IMR-90 (cell line): ENCODE measurements around the gene BPIFB1. TPM values are rescaled to one million over a fixed set of nuclear protein-coding genes. Genes with fewer than 3 reads are reported as not detected.

ENCODE experiments used
- ATAC-seq: fragments of 200-7000 bp; cut with Tn5 transposase; 2 replicates; pipeline ENCODE4 v1.9.1; 2020; ENCODE audit warnings: low read depth, mild to moderate bottlenecking, moderate library complexity
- BruUV-seq: library from RNA; stranded (reverse); fragments of 400-500 nt; replicated peaks from 2 replicates; lab custom pipeline; 2021; lab: Mats Ljungman, UMichigan
- CTCF ChIA-PET: fragments of 300-600 bp; formaldehyde crosslinking; extraction: SDS; loops from one replicate; lab custom pipeline; 2021; ENCODE audit warnings: antibody characterized with exemption; lab: Yijun Ruan, JAX
- POLR2A ChIA-PET: fragments of 300-600 bp; sonication (Branson Sonifier 250); formaldehyde crosslinking; loops from one replicate; lab custom pipeline; 2022; ENCODE audit warnings: antibody characterized with exemption; ENCODE audit not compliant: unreplicated experiment; lab: Charles Lee
- DNase-seq: peaks from one replicate; pipeline ENCODE4 v3.0.0; 2013
- H2AFZ ChIP-seq: replicated peaks from 2 replicates; pipeline ENCODE3; 2013; ENCODE audit warnings: low read length, mild to moderate bottlenecking; ENCODE audit not compliant: poor library complexity
- H2AK5ac ChIP-seq: 2 replicates; pipeline ENCODE4 v1.6.1; 2013; ENCODE audit warnings: low read depth, low read length, inconsistent platforms
- H2AK9ac ChIP-seq: replicated peaks from 2 replicates; pipeline ENCODE3; 2013; ENCODE audit warnings: mild to moderate bottlenecking, low read depth, low read length, moderate library complexity; ENCODE audit not compliant: poor library complexity
- H2BK120ac ChIP-seq: 2 replicates; pipeline ENCODE4 v1.6.1; 2013; ENCODE audit warnings: low read depth, low read length, inconsistent platforms
- H2BK15ac ChIP-seq: 3 replicates; pipeline ENCODE4 v1.6.1; 2013; ENCODE audit warnings: low read depth, low read length, inconsistent platforms
- H2BK20ac ChIP-seq: 2 replicates; pipeline ENCODE4 v1.6.1; 2013; ENCODE audit warnings: low read depth, mild to moderate bottlenecking, inconsistent platforms, low read length, moderate library complexity
- H2BK5ac ChIP-seq: 2 replicates; pipeline ENCODE4 v1.6.1; 2013; ENCODE audit warnings: mild to moderate bottlenecking, low read depth, low read length, inconsistent platforms; ENCODE audit not compliant: poor library complexity, severe bottlenecking
- H3K14ac ChIP-seq: replicated peaks from 2 replicates; pipeline ENCODE4 v1.6.1; 2013; ENCODE audit warnings: low read depth, low read length, inconsistent platforms
- H3K18ac ChIP-seq: 2 replicates; pipeline ENCODE4 v1.6.1; 2013; ENCODE audit warnings: low read depth, low read length, control low read depth
- H3K23ac ChIP-seq: 2 replicates; pipeline ENCODE4 v1.6.1; 2013; ENCODE audit warnings: low read depth, low read length, inconsistent platforms
- H3K27ac ChIP-seq: 2 replicates; pipeline ENCODE4 v1.5.1; 2013; ENCODE audit warnings: mild to moderate bottlenecking, control low read depth, low read length; ENCODE audit not compliant: insufficient read depth
- H3K27me3 ChIP-seq: 2 replicates; pipeline ENCODE4 v1.6.1; 2013; ENCODE audit warnings: low read length; ENCODE audit not compliant: control insufficient read depth, insufficient read depth
- H3K36me3 ChIP-seq: 2 replicates; pipeline ENCODE4 v1.6.1; 2013; ENCODE audit warnings: low read length, mixed read lengths; ENCODE audit not compliant: control insufficient read depth, insufficient read depth
- H3K4ac ChIP-seq: 2 replicates; pipeline ENCODE4 v1.6.1; 2013; ENCODE audit warnings: low read depth, low read length, inconsistent platforms
- H3K4me1 ChIP-seq: 2 replicates; pipeline ENCODE4 v1.6.1; 2013; ENCODE audit warnings: low read length, mixed read lengths; ENCODE audit not compliant: control insufficient read depth, insufficient read depth
- H3K4me2 ChIP-seq: 2 replicates; pipeline ENCODE4 v1.6.1; 2013; ENCODE audit warnings: low read depth, mild to moderate bottlenecking, control low read depth, low read length, moderate library complexity
- H3K4me3 ChIP-seq: 2 replicates; pipeline ENCODE4 v1.5.1; 2013; ENCODE audit warnings: low read depth, mild to moderate bottlenecking, control low read depth, low read length, moderate library complexity; ENCODE audit not compliant: insufficient read depth
- H3K56ac ChIP-seq: 2 replicates; pipeline ENCODE4 v1.6.1; 2013; ENCODE audit warnings: low read length, inconsistent platforms; ENCODE audit not compliant: insufficient read depth; ENCODE audit errors: extremely low read depth
- H3K79me1 ChIP-seq, 2 experiments: 2 replicates each; pipeline ENCODE4 v1.6.1; 2013; ENCODE audit warnings: low read length in 2 of 2, inconsistent platforms in 1 of 2, low read depth in 1 of 2
- H3K9ac ChIP-seq: 2 replicates; pipeline ENCODE4 v1.6.1; 2013; ENCODE audit warnings: low read depth, low read length, control low read depth
- H3K9me1 ChIP-seq: 2 replicates; pipeline ENCODE4 v1.6.1; 2013; ENCODE audit warnings: low read length, inconsistent platforms; ENCODE audit not compliant: insufficient read depth
- H3K9me3 ChIP-seq: 2 replicates; pipeline ENCODE4 v1.6.1; 2013; ENCODE audit warnings: low read length; ENCODE audit not compliant: control insufficient read depth, insufficient read depth
- H4K20me1 ChIP-seq: 2 replicates; pipeline ENCODE4 v1.6.1; 2013; ENCODE audit warnings: low read length, inconsistent platforms; ENCODE audit not compliant: insufficient read depth
- H4K5ac ChIP-seq: 2 replicates; pipeline ENCODE4 v1.6.1; 2013; ENCODE audit warnings: mild to moderate bottlenecking, low read depth, low read length, control low read depth
- H4K8ac ChIP-seq, 2 experiments: 2 replicates each; pipeline ENCODE4 v1.6.1; 2013; ENCODE audit warnings: low read depth in 2 of 2, low read length in 2 of 2, control low read depth in 1 of 2, inconsistent platforms in 1 of 2
- H4K91ac ChIP-seq: 2 replicates; pipeline ENCODE4 v1.6.1; 2013; ENCODE audit warnings: low read depth, low read length, inconsistent platforms; ENCODE audit not compliant: insufficient read depth
- CEBPB ChIP-seq: IDR thresholded peaks from 2 replicates; pipeline ENCODE4 v1.6.1; 2012; ENCODE audit warnings: low read depth, low read length, improper control_type of control experiment
- CHD1 ChIP-seq: IDR thresholded peaks from 2 replicates; pipeline ENCODE4 v1.6.1; 2012; ENCODE audit warnings: low read depth, low read length, improper control_type of control experiment
- MAZ ChIP-seq: IDR thresholded peaks from 2 replicates; pipeline ENCODE4 v1.6.1; 2012; ENCODE audit warnings: low read depth, mild to moderate bottlenecking, low read length, improper control_type of control experiment, moderate library complexity, borderline replicate concordance
- NFE2L2 ChIP-seq: fragments of 150-350 bp; IDR thresholded peaks from 2 replicates; pipeline ENCODE4 v1.6.1; 2016; ENCODE audit warnings: low read depth, mild to moderate bottlenecking, low read length
- RCOR1 ChIP-seq: IDR thresholded peaks from 2 replicates; pipeline ENCODE4 v1.6.1; 2012; ENCODE audit warnings: mild to moderate bottlenecking, low read length, improper control_type of control experiment; ENCODE audit not compliant: insufficient replicate concordance
- RFX5 ChIP-seq: IDR thresholded peaks from 2 replicates; pipeline ENCODE4 v1.8.0; 2012; ENCODE audit warnings: low read depth, mild to moderate bottlenecking, low read length, moderate library complexity
- WGBS, 2 experiments: methylation state at CpG; one replicate each; pipeline versions ENCODE4 v1.1.5 to v1.1.7; 2013; ENCODE audit warnings: missing lambda C conversion rate in 2 of 2; ENCODE audit not compliant: insufficient read length in 1 of 2; ENCODE audit errors: extremely low coverage in 2 of 2; 5-methylcytosine and 5-hydroxymethylcytosine counted together
- dilution Hi-C: fragments of 300-500 bp; cut with HindIII; formaldehyde crosslinking; loops from one replicate; pipeline ENCODE4 v1.14.3; 2018; ENCODE audit warnings: low sequenced_read_pairs; ENCODE audit not compliant: unreplicated experiment
- in situ Hi-C: fragments of 300-500 bp; cut with MboI; formaldehyde crosslinking; loops from 3 replicates; pipeline ENCODE4 v1.14.3; 2019; ENCODE audit warnings: low sequenced_read_pairs, inconsistent platforms, mixed read lengths
- intact Hi-C: fragments of 100-400 bp; cut with micrococcal nuclease; formaldehyde crosslinking; loops from 2 replicates; pipeline ENCODE4 v1.10.0; 2022
- polyA plus RNA-seq, 3 experiments: library from polyadenylated mRNA; depleted of rRNA; stranded (reverse); fragments of >200 nt; gene quantifications; 2 replicates each; pipeline ENCODE4 v1.2.3, GENCODE V29; 2012; ENCODE audit warnings: low replicate concordance in 1 of 3
- total RNA-seq: library from RNA; depleted of rRNA; stranded (reverse); fragments of >200 nt; gene quantifications from 2 replicates; pipeline ENCODE4 v1.2.3, GENCODE V29; 2012
- TF ChIP-seq, protein P1 (sequence below): conservative IDR thresholded peaks from 2 replicates; pipeline ENCODE4 v1.5.1; 2012; ENCODE audit warnings: mild to moderate bottlenecking, low read depth, low read length, improper control_type of control experiment
- TF ChIP-seq, protein P2 (sequence below): fragments of 150-350 bp; IDR thresholded peaks from 2 replicates; pipeline ENCODE4 v1.6.1; 2017; ENCODE audit warnings: mild to moderate bottlenecking, antibody characterized with exemption, low read length, low read depth
- TF ChIP-seq, protein P3 (sequence below): fragments of 150-350 bp; IDR thresholded peaks from 2 replicates; pipeline ENCODE4 v1.6.1; 2016; ENCODE audit warnings: low read depth, mild to moderate bottlenecking, low read length, moderate library complexity, borderline replicate concordance

Gene BPIFB1
- total and polyA plus RNA-seq, 2 of the 4 experiments (the other 2 are of a cell fraction): not detected

DNA sequence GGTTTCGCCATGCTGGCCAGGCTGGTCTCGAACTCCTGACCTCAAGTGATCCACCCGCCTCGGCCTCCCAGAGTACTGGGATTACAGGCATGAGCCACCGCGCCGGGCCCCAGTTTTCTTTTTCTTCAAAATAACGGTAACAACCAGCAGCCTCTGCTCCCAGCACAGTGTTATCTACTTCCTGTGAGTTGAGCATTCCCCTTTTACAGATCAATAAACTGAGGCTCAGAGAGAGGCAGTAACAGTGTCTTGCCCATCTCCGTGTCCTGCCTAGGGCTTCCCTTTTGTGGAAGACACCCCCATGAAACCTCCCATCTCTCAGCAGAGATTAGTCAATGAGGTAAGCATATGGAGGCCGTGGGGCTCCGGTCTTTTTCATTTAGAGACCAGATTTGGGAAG, 29.6 kb downstream of the BPIFB1 start:
- dilution Hi-C loops (no loop called here), intact Hi-C loops (no loop called here), in situ Hi-C loops (no loop called here)
- H3K18ac ChIP-seq: no peak overlapping the region
- CTCF ChIA-PET: no interaction called here
- H3K9me1 ChIP-seq: no peaks in the 10 kb centered on the region
- 80% methylated on average over 7 of the region's 11 CpGs; no CpG with 5 or more reads in 1 of the 2 experiments for WGBS, 2 experiments
- no peak overlapping the region for H3K27ac ChIP-seq
- BruUV-seq: no TSS peak
- DNase-seq (no peak), ATAC-seq (no peak)
- no peak overlapping the region for H2BK20ac ChIP-seq
- H3K9me3 ChIP-seq: 0 out of 2 replicates have a peak, but pooled peaks cover 2% of the 10 kb centered on the region
- TF ChIP-seq MAZ (no peak), RCOR1 (no peak), CEBPB (no peak), CHD1 (no peak), NFE2L2 (no peak), RFX5 (no peak)
- TF ChIP-seq, protein P1, sequence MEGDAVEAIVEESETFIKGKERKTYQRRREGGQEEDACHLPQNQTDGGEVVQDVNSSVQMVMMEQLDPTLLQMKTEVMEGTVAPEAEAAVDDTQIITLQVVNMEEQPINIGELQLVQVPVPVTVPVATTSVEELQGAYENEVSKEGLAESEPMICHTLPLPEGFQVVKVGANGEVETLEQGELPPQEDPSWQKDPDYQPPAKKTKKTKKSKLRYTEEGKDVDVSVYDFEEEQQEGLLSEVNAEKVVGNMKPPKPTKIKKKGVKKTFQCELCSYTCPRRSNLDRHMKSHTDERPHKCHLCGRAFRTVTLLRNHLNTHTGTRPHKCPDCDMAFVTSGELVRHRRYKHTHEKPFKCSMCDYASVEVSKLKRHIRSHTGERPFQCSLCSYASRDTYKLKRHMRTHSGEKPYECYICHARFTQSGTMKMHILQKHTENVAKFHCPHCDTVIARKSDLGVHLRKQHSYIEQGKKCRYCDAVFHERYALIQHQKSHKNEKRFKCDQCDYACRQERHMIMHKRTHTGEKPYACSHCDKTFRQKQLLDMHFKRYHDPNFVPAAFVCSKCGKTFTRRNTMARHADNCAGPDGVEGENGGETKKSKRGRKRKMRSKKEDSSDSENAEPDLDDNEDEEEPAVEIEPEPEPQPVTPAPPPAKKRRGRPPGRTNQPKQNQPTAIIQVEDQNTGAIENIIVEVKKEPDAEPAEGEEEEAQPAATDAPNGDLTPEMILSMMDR: no peak
- TF ChIP-seq, protein P2, sequence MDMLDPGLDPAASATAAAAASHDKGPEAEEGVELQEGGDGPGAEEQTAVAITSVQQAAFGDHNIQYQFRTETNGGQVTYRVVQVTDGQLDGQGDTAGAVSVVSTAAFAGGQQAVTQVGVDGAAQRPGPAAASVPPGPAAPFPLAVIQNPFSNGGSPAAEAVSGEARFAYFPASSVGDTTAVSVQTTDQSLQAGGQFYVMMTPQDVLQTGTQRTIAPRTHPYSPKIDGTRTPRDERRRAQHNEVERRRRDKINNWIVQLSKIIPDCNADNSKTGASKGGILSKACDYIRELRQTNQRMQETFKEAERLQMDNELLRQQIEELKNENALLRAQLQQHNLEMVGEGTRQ: no peak
- TF ChIP-seq, protein P3, sequence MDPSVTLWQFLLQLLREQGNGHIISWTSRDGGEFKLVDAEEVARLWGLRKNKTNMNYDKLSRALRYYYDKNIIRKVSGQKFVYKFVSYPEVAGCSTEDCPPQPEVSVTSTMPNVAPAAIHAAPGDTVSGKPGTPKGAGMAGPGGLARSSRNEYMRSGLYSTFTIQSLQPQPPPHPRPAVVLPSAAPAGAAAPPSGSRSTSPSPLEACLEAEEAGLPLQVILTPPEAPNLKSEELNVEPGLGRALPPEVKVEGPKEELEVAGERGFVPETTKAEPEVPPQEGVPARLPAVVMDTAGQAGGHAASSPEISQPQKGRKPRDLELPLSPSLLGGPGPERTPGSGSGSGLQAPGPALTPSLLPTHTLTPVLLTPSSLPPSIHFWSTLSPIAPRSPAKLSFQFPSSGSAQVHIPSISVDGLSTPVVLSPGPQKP: no peak
- H3K56ac ChIP-seq: no peak overlapping the region
- no peaks in the 10 kb centered on the region for H3K4me1 ChIP-seq
- H4K8ac ChIP-seq: no peak overlapping the region
- no peak overlapping the region for H4K91ac ChIP-seq
- H4K20me1 ChIP-seq: no peaks in the 10 kb centered on the region
- no peak overlapping the region for H4K5ac ChIP-seq
- H2BK120ac ChIP-seq: no peak overlapping the region
- H2AK5ac ChIP-seq: no peak overlapping the region
- H3K23ac ChIP-seq: no peak overlapping the region
- no peak overlapping the region for H3K4me3 ChIP-seq
- H2AK9ac ChIP-seq: no peak overlapping the region
- H3K36me3 ChIP-seq: no peaks in the 10 kb centered on the region
- no peak overlapping the region for H3K4me2 ChIP-seq
- H3K14ac ChIP-seq: no peak overlapping the region
- POLR2A ChIA-PET: no interaction called here
- H3K4ac ChIP-seq: no peak overlapping the region
- H2BK5ac ChIP-seq: no peak overlapping the region
- no peak overlapping the region for H3K9ac ChIP-seq
- peaks cover 20% of the 10 kb centered on the region; the same call in 1 of the 2 replicates for H3K27me3 ChIP-seq
- no peaks in the 10 kb centered on the region for H3K79me1 ChIP-seq
- no peak overlapping the region for H2BK15ac ChIP-seq
- H2AFZ ChIP-seq: no peak overlapping the region
